Pons (tissue), 1 donor: ENCODE measurements around the gene EEPD1.

Experiments used
- DNase-seq: peaks from one replicate; pipeline ENCODE4 v3.0.0-alpha.2; 2016; ENCODE audit warnings: low spot score

EEPD1 gene

DNA sequence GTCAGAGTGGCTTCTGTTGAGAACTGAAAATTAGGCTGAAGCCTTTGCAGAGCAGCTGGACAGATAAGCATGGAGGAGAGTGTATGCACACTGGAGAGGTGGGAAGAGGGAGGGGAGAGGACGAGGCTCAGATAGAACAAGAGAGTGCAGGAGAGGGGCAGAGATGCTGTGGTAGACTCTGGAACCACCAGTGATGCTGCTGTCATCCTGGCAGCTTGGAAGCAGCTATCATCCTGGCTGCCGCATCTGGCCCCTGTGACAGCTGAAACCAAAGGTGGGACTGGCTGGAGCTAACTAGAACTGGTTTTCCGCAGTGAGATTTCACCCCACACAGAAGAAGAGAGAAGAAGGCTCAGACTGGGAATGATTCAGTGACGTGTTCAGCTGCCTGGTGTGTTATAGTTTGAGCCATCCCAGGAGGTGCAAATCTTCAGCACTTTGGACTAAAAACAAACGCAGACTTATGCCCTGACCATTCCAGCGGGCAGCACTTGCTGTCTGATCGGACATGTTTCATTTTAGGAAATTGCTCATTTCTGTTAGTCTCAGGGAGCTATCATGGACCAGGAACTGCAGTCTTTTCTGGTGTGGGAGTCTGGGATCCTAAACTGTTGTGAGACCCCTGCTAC is 38.4 kb downstream of the EEPD1 start:
- DNase-seq, result no peak

DNA sequence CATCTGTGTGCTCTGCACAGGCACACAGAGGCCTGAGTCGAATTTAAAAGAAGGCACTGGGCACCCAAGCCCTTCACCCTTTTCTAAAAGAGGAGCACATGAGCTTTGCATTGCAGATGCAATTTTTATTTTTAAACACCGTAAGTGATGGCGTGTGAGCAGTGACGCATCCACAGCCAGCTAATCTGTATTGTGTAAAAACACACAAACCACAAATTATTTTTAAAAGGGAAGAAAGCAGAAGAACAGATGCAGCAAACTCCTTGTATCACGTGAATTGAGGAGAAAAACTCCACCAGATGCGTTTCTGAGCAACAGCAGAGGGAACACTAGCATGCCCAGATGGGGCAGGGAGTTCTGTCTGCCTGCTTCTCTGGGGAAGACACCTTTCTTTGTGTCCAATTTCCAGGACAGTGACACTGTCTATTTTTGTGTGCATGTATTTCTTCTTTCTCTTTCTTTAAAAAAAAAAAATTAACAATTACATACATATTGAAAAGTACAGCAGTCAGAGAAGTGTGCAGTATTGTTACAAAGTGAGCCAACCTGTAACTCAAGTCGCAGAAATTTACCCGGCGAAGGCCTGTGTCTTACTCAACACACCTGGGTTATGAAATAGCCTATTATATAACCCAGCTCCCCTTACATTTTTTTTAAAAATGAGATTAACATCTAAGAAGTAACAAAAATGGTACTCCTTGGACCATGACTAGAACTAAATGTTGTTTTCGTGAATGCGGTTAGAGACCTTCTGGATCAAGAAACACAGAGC is 39.2 kb downstream of the EEPD1 start:
- peak; percentile 63 for DNase-seq

DNA sequence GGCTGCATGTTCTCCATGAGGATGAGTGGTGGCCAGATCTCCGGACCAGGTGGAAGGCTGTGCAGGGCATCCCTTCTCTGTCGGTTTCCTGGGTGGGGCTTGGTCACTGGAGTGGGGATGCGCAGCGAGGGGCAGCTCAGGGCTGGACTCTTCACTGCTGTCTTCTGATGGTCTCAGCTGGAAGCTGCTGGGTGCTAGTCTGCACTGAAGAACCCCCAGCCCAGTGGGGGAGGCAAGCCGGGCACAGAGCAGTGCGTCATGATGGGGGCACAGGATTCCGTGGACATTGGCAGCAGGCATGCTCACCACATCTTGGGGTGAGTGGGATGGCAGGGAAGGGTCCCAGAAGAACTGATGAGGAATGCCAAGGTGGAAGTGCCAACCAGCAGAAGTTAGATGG is 39.8 kb downstream of the EEPD1 start:
- no peak for DNase-seq

DNA sequence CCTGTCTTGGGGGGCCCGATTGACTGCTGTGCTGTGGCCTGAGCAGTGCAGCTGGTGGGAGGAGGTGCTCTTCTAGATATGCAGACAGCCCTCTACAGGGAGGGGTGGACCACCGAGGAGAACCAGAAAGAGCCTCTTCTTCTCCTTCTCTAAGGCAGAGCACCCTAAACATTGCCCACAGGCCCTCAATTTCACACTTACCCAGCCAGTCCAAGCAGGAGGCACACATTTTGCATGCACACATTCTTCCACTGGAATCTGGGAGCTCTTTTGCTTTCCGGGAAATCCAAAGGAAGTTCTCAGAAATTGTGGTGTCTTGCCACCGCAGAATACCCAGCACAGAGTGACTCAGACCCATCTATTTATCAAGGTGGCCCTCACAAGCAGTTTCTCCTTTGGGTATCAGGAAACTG is 45.8 kb downstream of the EEPD1 start:
- no peak for DNase-seq

DNA sequence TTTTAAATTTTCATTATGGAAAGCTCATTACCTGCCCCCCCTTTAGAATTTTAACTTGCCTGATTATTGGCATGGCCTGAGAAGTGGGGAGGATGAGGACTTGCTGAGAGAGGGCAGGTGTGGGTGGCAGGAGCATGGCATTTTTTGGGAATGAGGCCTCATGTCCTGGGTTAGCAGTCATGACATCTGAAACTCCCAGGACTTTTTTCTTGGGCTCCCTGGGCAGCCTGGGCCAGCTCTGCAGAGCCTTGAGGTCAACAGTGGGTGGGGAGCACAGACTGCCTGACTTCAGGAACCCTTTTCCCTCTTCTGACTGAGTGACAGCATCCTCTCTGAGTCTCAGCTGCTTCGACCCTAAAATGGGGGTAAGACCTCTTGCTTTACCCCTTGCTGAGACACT is 46.3 kb downstream of the EEPD1 start:
- no peak for DNase-seq

DNA sequence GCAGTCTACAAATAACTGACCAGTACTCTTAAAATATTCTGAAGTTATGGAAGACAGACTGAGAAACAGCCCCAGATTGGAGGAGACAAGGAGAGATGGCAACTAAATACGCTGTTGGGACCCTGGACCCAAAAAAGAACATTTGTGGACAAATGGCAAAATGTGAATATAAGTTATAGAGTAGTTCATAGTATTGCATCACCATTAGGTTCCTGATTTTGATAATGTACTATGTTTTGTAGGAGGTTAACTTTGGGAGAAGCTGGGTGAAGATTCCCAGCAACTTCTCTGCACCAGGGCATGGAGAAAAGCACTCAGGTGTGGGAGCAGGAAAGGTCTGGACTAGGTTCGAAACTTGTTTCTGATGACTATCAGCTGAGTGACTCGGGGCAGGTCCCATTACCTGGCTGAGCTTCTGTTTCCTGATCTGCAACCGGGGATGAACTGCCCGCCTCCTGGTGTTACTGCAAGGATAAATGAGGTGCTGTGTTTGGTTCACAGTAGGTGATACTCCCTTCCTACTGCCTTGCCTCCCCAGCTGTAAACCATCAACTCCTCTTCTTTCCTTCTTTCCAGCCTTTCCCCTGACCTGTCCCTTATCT is 48.2 kb downstream of the EEPD1 start:
- DNase-seq, result no peak

DNA sequence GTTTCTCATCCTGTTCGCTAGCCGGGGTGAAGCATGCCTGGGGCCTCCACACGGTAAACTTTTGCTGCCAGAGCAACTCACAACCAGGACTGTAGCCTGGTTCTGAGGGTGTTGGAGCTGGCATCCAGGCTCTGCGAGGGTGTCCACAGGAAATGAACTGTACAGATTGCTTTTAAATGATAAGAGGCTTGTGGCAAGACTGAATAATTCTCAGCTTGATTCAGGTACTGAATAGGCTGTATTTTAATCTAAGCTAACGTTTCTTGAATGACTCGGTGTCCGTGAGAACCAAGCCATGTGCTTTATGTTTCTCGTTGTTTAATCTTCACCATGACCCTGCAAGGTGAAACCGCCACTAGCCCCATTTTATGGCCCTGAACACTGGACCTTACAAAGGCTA is 49.3 kb downstream of the EEPD1 start:
- no peak for DNase-seq

DNA sequence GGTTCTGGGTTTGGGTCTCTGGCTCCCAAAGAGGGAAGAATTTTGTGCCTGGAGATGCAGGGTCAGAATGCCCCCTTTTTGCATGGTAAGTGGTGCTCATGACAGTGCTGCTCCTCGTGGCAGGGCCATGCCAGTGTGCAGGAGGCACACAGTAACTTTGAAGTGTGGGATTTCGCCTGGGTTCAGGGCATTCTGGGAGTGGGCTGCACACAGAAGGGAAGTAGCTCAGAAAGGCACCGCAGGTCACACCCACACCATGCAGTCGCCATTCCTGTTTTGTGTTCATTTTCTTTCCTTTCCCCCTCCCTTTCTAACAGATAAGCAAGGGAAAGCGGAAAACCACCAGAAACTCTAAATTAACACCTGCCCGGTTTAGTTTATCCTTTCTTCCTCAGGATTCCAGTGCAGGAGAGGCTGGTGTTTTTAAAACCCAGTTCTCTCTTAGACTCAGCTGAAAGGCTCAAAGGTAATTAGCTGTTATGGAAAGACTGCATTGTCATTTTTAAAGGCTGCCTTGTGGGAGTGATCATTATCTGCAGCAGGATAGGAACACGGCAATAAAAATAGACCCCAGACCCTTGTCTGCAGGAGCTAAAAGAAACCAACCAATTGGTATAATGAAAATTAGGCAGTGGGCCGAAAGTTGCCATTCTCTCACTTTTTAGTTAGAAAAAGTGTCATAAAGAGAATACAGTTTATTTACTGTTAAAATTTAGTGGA is 50.2 kb downstream of the EEPD1 start:
- DNase-seq, result no peak

DNA sequence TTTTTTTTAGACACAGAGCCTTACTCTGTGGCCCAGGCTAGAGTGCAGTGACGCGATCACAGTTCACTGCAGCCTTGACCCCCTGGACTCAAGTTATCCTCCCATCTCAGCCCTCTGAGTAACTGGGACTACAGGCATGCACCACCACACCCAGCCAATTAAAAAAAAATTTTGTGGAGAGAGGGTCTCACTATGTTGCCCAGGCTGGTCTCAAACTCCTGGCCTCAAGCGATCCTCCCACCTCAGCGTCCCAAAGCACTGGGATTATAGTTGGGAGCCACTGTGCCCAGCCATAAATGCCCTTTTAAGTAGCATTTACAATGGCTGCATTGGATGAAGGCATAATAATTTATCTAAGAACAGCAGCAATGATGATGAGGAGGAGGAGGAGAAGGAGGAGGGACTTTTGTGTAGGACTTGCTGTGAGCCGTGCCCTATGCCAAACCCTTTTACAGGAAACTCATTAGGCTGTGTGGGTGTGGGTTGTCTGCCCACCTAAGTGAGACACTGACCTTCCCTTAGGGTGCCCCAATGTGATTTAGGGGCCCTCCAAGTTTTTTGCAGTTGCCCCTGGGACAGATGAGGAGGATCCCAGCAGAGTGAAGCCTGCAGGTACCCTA is 51.1 kb downstream of the EEPD1 start:
- DNase-seq, result no peak

DNA sequence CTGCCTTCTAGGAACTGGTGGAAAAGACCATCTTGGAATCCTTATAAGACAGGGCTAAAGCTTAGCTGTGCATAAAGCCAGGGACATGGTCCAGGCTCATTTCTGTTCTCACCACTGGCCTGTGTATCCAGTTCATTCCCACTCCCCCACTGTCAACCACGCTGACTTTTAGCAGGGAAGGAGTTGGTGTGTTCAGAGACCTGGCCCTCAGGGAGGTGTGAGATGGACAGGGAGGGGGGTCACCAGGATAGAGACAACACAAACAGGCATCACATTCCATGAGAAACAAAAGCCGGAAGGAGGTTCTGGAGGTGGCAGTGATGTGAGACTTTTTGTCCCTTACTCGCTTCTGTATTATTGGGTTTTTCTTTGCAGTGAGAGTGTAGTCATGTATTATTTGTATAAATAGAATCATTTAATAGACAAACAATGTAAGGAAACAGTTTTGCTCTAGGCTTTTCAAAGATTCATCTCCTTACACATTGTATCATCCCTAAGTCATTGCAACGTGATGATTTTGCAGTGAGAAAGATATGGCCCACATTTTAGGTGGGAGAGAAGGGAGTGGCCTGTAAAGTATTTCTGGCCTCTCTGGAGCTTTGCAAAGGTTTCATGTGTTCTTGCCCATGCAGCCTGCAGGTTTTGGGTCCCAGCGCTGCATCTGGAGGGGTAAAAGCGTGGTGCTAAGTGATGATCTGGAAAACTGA is 52.0 kb downstream of the EEPD1 start:
- no peak for DNase-seq

DNA sequence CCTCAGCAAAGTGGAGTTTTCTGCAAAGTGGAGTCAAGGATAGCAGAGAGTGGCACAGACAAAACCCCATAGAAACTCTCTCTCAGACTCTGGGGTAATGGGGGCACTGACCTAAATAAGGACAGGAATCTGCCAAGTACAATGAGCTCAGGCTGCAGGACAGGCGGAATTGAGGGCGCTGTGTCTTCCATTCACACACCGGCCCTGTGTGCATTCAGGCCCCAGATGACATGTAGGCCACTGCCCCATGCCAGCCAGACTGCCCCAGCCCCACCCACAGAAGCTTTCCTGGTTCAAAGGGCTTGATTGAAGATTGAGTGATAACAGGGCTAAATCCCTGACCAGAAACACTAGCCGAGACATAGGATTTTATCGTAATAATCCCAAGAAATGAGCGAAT is 52.7 kb downstream of the EEPD1 start:
- no peak for DNase-seq

DNA sequence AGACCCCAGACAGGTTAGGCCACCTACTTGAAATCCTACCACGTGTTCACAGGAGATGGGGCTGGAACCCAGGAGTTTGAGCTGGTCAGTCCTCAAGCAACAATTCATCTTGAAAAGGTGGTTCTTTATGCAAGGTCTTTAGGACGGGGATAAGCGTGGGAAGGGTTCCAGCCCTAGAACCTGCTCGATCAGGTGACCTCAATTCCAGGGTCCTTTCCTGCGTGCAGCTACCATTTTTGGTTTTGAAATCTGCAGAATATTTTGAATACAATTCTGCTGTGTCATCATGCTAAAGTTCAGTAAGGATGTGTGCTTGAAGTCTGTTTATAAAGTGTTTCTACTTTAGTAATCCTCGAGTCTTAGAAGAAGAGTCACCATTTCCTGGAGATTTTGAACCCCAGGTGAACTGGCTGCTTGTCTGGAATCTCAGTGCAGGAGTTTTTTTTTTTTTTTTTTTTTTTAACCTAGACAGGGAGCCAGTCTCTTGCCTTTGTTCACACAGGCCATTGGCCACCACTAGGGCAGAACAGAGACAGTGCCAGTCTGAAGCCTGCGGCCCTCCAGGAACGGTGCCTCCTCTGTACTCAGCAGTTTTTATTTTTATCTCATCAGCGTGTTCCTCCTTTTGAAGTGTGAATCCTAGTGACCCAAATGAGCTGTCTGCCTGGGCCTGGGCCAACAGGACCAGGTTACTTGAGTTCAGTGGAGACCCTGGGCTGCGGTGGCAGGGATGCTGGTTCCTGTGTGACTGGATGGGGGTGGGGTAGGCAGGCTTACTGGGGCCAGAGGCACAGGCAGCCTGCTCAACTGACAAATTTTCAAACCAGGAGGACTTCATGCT is 54.6 kb downstream of the EEPD1 start:
- peak; percentile 89 for DNase-seq

DNA sequence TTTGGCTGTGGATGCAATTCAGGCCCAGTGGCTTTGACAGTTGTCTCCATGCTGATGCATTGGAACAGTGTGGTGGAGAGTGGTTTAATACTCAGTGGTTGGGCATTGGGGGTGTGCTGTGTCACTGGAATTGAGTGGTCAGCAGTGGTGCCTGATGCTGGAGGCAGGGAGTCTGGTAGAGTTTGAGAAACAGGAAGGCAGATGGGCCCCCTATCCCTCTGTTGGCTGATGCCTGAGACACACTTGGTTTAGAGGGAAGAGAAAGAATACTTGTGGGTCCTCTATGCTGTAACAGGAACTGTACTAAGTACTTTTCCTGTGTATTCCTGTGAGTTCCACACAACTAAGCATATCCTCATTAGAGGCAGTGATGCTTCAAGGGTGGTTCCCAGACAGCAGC is 55.4 kb downstream of the EEPD1 start:
- peak; percentile 56 for DNase-seq

DNA sequence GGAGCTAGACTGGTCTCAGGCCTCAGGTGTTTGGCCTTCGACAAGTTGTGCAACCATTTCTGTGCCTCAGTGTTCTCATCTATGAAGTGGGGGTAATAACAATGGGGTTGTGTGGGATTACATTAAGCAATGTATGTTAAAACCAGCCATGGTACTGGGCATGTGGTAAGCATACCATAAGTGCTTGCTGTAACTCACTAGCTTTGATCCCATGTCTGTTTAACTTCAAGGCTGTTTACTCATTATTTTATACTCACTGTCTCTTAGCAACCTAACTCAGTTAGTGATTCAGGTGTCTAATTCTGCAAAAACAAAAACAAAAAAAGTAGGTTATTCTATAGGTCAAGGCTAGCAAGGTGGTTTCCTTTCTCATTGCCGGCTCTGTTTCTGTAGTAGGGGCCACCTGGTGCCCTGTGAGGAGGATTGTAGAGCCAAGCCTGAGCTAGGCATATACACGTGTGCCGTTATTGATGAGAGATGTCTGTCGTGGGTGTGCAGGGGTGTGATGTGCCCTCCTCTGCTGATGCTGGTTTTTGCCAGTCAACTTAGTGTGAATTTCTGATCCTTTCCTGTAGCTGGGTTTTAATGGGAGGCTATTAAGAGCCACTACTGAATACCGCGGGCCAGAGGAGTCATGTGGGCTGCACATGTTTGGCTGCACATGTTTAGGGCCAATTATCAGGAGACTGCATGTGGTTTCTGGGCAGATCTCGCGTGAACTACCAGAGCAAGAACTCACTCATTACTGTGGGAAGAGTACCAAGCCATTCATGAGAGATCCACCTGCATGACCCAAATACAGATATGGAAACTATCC is 56.2 kb downstream of the EEPD1 start:
- no peak for DNase-seq

DNA sequence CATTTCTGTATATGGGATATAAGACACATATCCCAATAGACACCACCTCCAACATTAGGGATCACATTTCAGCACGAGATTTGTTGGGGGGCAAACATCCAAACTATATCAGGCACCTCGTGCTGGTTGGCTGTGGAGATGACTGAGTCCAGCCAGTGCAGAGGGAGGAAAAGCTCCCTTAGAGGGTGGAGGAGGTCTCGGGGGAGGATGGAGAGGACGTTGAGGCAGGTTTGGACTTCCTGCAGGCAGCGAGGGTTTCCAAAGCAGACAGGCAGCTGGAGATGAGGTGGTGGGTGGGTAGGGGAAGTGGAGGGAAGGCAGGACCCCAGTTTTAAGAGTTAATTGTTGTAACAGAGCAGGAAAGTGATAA is 56.7 kb downstream of the EEPD1 start:
- no peak for DNase-seq

DNA sequence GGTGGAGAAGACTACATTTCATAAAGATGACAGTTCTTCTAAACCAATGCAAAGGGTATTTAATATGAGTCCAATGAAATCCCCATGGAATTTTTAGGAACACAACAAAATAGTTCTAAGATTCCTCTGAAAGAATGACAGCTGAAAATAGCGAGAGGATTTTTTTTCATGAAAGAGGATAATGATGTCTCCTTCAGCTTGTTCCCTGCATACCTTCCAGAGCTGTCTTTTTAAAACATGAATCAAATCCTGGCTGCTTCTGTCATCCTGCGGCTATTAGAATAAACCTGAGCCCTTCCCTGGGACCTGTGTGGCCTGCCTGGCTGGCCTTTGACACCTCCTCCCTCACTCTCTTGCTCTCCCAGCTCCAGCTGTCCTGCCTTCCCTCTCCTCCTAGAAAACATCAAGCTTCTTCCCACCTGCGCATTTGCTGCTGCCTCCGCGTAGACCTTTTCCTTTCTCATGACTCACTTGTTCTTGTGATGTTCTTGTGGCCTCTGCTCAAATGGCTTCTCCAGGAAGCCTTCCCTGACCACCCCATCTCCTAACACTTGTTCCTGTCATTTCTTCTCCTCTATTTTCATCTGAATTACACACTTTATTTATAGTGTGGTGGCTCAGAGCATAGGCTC is 57.4 kb downstream of the EEPD1 start:
- no peak for DNase-seq

DNA sequence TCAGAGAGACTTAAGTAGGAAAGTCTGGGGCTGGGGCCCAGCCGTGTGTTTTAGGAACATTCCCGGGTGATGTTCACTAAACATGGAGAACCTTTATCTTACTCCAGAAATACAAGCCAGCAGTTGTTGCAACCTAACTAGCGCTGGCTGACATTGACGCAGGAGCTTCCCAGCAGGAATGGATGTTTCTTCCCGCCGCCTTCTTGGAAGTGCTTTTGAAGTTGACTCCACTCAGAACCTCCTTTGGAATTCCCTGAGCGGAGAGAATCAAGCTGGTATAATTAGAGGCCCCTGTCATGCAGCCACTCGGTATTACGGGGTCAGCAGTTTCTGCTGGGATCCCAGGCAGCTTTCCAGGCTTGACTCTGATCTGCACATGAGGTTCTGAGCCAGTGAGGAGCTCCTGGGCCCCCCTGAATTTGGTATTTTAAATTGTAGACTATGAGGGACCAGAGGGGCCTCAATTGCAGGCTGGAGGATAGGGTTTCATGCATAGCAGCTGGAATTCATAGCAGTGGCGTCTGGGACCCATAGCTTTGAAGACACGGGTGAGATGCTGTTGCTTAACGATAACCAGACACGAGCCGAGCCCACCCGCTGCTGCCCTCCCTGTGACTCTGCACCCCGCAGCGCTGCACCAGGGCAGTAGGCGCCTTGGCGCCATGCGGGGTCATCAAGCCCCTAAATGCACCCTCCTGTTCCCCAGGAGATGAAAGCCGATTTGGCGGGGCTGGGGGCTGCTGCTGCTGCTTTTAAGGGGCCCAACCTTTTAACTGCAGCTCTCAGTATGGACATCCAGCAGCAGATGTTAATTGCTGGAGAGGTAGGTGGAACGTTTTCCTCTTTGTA is 61.8 kb downstream of the EEPD1 start:
- no peak for DNase-seq

DNA sequence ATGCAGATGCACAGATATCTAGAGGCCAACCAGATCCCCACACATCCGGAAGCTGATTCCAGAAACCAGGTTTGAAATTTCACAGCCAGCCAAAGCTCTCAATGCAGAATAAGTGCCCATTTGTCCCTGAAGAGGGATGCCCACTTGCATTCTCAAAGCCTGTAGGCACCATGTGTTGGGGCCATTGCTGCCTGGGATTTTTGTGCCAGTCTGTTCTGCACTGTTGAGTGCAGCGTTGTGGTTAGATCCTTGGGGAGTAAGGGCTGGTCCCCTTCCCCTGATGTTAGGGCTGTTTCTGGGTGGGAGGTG is 62.4 kb downstream of the EEPD1 start:
- no peak for DNase-seq
